ENCODE measurements around the gene PPP3CA. TPM values are rescaled to one million over a fixed set of nuclear protein-coding genes. Genes with fewer than 3 reads are reported as not detected.

PPP3CA gene
- total and polyA plus RNA-seq, 2 of the 13 experiments (the other 11 are each of a cell fraction or from before 2014, with no cell fraction given), result 4.8 to 13.2 TPM

GRCh38 chr4:101197350-101197749 lies 150.0 kb downstream of the PPP3CA start (continued):
- TF ChIP-seq, protein P1, sequence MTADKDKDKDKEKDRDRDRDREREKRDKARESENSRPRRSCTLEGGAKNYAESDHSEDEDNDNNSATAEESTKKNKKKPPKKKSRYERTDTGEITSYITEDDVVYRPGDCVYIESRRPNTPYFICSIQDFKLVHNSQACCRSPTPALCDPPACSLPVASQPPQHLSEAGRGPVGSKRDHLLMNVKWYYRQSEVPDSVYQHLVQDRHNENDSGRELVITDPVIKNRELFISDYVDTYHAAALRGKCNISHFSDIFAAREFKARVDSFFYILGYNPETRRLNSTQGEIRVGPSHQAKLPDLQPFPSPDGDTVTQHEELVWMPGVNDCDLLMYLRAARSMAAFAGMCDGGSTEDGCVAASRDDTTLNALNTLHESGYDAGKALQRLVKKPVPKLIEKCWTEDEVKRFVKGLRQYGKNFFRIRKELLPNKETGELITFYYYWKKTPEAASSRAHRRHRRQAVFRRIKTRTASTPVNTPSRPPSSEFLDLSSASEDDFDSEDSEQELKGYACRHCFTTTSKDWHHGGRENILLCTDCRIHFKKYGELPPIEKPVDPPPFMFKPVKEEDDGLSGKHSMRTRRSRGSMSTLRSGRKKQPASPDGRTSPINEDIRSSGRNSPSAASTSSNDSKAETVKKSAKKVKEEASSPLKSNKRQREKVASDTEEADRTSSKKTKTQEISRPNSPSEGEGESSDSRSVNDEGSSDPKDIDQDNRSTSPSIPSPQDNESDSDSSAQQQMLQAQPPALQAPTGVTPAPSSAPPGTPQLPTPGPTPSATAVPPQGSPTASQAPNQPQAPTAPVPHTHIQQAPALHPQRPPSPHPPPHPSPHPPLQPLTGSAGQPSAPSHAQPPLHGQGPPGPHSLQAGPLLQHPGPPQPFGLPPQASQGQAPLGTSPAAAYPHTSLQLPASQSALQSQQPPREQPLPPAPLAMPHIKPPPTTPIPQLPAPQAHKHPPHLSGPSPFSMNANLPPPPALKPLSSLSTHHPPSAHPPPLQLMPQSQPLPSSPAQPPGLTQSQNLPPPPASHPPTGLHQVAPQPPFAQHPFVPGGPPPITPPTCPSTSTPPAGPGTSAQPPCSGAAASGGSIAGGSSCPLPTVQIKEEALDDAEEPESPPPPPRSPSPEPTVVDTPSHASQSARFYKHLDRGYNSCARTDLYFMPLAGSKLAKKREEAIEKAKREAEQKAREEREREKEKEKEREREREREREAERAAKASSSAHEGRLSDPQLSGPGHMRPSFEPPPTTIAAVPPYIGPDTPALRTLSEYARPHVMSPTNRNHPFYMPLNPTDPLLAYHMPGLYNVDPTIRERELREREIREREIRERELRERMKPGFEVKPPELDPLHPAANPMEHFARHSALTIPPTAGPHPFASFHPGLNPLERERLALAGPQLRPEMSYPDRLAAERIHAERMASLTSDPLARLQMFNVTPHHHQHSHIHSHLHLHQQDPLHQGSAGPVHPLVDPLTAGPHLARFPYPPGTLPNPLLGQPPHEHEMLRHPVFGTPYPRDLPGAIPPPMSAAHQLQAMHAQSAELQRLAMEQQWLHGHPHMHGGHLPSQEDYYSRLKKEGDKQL (CRISPR knock-in tag; IDR thresholded peaks at IDR 0.05; ENCODE audit: low read depth), result no peak
- TF ChIP-seq PAXIP1 (CRISPR knock-in tag; conservative IDR thresholded peaks at IDR 0.05), result peak; percentile 57; the same call in 1 of the 2 replicates
- peak; percentile 50 for TF ChIP-seq POGZ (CRISPR knock-in tag; IDR thresholded peaks at IDR 0.05)
- no peak for TF ChIP-seq ZFP36L2 (CRISPR knock-in tag; IDR thresholded peaks at IDR 0.05)
- no peak for TF ChIP-seq FOXP1 (IDR thresholded peaks at IDR 0.05)
- 0 out of 2 replicates have a peak, but pooled peaks have one; percentile 29 for TF ChIP-seq FOXP1 (CRISPR knock-in tag; IDR thresholded peaks at IDR 0.05)
- no peak for TF ChIP-seq REST (IDR thresholded peaks at IDR 0.05; ENCODE audit: borderline replicate concordance in 1 of 2, low read depth in 1 of 2, low read length in 2 of 2)
- TF ChIP-seq, protein P2, sequence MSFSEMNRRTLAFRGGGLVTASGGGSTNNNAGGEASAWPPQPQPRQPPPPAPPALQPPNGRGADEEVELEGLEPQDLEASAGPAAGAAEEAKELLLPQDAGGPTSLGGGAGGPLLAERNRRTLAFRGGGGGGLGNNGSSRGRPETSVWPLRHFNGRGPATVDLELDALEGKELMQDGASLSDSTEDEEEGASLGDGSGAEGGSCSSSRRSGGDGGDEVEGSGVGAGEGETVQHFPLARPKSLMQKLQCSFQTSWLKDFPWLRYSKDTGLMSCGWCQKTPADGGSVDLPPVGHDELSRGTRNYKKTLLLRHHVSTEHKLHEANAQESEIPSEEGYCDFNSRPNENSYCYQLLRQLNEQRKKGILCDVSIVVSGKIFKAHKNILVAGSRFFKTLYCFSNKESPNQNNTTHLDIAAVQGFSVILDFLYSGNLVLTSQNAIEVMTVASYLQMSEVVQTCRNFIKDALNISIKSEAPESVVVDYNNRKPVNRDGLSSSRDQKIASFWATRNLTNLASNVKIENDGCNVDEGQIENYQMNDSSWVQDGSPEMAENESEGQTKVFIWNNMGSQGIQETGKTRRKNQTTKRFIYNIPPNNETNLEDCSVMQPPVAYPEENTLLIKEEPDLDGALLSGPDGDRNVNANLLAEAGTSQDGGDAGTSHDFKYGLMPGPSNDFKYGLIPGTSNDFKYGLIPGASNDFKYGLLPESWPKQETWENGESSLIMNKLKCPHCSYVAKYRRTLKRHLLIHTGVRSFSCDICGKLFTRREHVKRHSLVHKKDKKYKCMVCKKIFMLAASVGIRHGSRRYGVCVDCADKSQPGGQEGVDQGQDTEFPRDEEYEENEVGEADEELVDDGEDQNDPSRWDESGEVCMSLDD (CRISPR knock-in tag; IDR thresholded peaks at IDR 0.05; ENCODE audit: borderline replicate concordance), result no peak
- no peak for TF ChIP-seq NCOA5 (CRISPR knock-in tag; IDR thresholded peaks at IDR 0.05)
- TF ChIP-seq SNRNP70 (IDR thresholded peaks at IDR 0.05; ENCODE audit: low read depth, low read length), result no peak
- peak in 1 of 2 experiments; percentile 62; a peak in 2 of 4 replicates for TF ChIP-seq EP300 (IDR thresholded peaks at IDR 0.05; ENCODE audit: low read depth in 2 of 2, low read length in 2 of 2)
- no peak for TF ChIP-seq EP300 (CRISPR knock-in tag; IDR thresholded peaks at IDR 0.05; ENCODE audit: borderline replicate concordance)
- no peak for TF ChIP-seq NRL (CRISPR knock-in tag; IDR thresholded peaks at IDR 0.05; ENCODE audit: borderline replicate concordance)
- TF ChIP-seq ZMYM2 (CRISPR knock-in tag; IDR thresholded peaks at IDR 0.05), result no peak
- peak; percentile 71 for TF ChIP-seq ZMYM4 (CRISPR knock-in tag; IDR thresholded peaks at IDR 0.05)
